Prostate gland (tissue), 2 donors: ENCODE data around the gene GATA6.

Source experiments
- CTCF ChIP-seq, 4 experiments: fragments of 200-600 bp in 2 of 4; fragments of 450-650 bp in 2 of 4; sonication (generic) in 2 of 4; IDR thresholded peaks; 1 replicate in 3 of 4; 2 replicates in 1 of 4; pipeline ENCODE4 v1.5.1; 2016 to 2019; ENCODE audit warnings: antibody characterized with exemption in 4 of 4, mild to moderate bottlenecking in 2 of 4, moderate library complexity in 2 of 4
- POLR2A ChIP-seq: fragments of 450-650 bp; IDR thresholded peaks from one replicate; pipeline ENCODE4 v1.6.1; 2016; ENCODE audit warnings: antibody characterized with exemption, mild to moderate bottlenecking
- POLR2AphosphoS5 ChIP-seq: sonication (generic); formaldehyde crosslinking; IDR thresholded peaks from one replicate; pipeline ENCODE4 v1.6.1; 2017; ENCODE audit warnings: antibody characterized with exemption

DNA sequence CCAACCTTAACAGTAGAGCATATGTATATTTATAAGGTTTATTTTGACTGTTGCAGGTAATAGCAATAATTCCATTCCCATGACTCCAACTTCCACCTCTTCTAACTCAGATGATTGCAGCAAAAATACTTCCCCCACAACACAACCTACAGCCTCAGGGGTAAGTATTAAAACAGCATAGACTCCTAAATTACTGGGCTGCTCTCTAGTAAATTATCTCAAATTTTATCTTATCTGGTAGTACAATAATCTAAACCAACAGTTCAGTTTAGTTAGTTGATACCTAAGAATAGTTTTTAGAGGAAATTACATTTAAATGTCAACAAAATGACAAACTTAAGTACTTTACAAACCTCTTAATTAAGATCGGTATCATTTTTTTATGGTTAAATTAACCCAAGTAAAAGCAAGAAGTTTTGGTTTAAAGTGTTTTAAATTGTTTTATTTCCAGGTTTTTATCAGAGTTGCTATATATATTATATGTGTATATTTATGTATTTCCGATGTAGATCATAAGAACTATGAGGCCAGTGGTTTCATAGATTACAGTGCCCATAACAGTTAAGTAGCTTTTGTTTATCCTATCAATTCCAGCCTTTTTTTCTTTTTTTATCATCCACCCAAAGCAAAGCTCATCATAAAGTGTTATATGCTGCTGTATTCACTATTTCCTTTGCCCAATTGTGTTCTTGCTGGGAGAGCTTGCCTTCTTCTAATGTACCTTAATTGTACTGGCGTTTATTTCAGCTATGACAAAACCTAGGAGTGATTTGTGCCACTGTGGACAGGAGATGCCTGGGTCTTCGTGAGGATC, 13.7 kb downstream of the GATA6 start:
- TF ChIP-seq CTCF (IDR thresholded peaks at IDR 0.05) (no peak), POLR2A (no peak), POLR2AphosphoS5 (no peak)
